ENCODE results near the gene GSG1L.
A peak's percentile ranks its signal among the peaks of the same experiment; 100 is the strongest.

GSG1L gene

DNA sequence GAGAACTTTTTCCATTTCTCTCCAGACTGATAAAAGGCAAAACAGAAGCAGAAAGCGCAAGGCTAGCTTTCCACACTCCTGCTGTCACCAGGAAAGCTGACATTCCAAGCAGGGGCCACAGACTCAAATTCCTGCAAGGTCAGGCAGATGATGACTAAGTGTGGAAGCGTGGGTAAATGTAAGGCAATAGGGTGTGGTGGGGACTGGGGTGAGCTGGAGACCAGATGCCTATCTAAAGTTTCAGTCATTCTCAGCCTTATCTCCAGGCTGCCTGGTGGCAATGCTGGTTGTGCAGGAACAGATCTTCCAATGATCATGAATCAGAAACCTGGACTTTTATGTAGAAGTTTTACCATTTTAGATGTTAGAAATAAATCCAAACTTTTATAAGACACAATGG, 224.1 kb downstream of the GSG1L start:
- H3K18ac ChIP-seq (ENCODE audit: low read length) = no peak overlapping the region
- no peak overlapping the region for H4K91ac ChIP-seq (ENCODE audit: low read depth, low read length, poor library complexity)
- no peak for DNase-seq (ENCODE audit: low spot score)
- no peak overlapping the region for H2BK15ac ChIP-seq (ENCODE audit: low read length)
- no peak overlapping the region for H3K27ac ChIP-seq (replicated peaks; ENCODE audit: low read length)
- no peaks in the 10 kb centered on the region for H3K36me3 ChIP-seq (replicated peaks in 1 of 2; ENCODE audit: control insufficient read depth in 2 of 2, insufficient read depth in 2 of 2, low read length in 2 of 2)
- H3K9ac ChIP-seq (ENCODE audit: low read depth, low read length, poor library complexity) = no peak overlapping the region
- WGBS, 2 donors (ENCODE audit: extremely low coverage in 2 of 2, insufficient read length in 2 of 2, insufficient replicate concordance in 1 of 2) = no CpG with 5 or more reads among the region's 2 CpGs
- peaks cover 0 to 2% (median 0%) of the 10 kb centered on the region in 3 experiments for H3K27me3 ChIP-seq (ENCODE audit: control insufficient read depth in 3 of 3, insufficient read depth in 3 of 3, low read depth in 1 of 3, low read length in 3 of 3)
- H2BK5ac ChIP-seq (ENCODE audit: low read length) = no peak overlapping the region
- no peak overlapping the region for H3K4me2 ChIP-seq (ENCODE audit: insufficient read depth, low read length, poor library complexity, severe bottlenecking)
- H3K4me1 ChIP-seq (ENCODE audit: control insufficient read depth in 2 of 2, insufficient read depth in 1 of 2, low read depth in 1 of 2, low read length in 2 of 2) = no peaks in the 10 kb centered on the region
- no peak overlapping the region for H2AFZ ChIP-seq (ENCODE audit: low read length)
- no peak overlapping the region for H2AK5ac ChIP-seq (ENCODE audit: low read depth, low read length)
- H3K9me3 ChIP-seq (replicated peaks in 1 of 2; ENCODE audit: control insufficient read depth in 2 of 2, insufficient read depth in 1 of 2, low read depth in 1 of 2, low read length in 2 of 2) = no peaks in the 10 kb centered on the region
- H3K79me1 ChIP-seq (ENCODE audit: low read depth, low read length) = no peaks in the 10 kb centered on the region
- H3K4ac ChIP-seq (ENCODE audit: low read length) = no peak overlapping the region
- H2BK12ac ChIP-seq (ENCODE audit: low read length) = no peak overlapping the region
- H3K14ac ChIP-seq (ENCODE audit: low read length) = no peak overlapping the region
- H3K4me3 ChIP-seq (ENCODE audit: low read length in 2 of 2) = no peak overlapping the region
- no peak overlapping the region for H2BK120ac ChIP-seq (ENCODE audit: low read depth, low read length)
- H4K8ac ChIP-seq (ENCODE audit: low read depth, low read length) = no peak overlapping the region
- H3K23ac ChIP-seq (ENCODE audit: low read depth, low read length, poor library complexity) = no peak overlapping the region

- WGBS, 2 donors (ENCODE audit: extremely low coverage in 2 of 2, insufficient read length in 2 of 2, insufficient replicate concordance in 1 of 2) = no CpG with 5 or more reads among the region's 3 CpGs
- no peaks in the 10 kb centered on the region for H3K9me3 ChIP-seq (replicated peaks in 1 of 2; ENCODE audit: control insufficient read depth in 2 of 2, insufficient read depth in 1 of 2, low read depth in 1 of 2, low read length in 2 of 2)
- no peak overlapping the region for H3K27ac ChIP-seq (replicated peaks; ENCODE audit: low read length)
- H2BK15ac ChIP-seq (ENCODE audit: low read length) = no peak overlapping the region
- no peak overlapping the region for H4K8ac ChIP-seq (ENCODE audit: low read depth, low read length)
- no peak overlapping the region for H2BK12ac ChIP-seq (ENCODE audit: low read length)
- no peak overlapping the region for H3K4me3 ChIP-seq (ENCODE audit: low read length in 2 of 2)
- no peaks in the 10 kb centered on the region for H3K4me1 ChIP-seq (ENCODE audit: control insufficient read depth in 2 of 2, insufficient read depth in 1 of 2, low read depth in 1 of 2, low read length in 2 of 2)
- H3K4ac ChIP-seq (ENCODE audit: low read length) = no peak overlapping the region
- peak overlapping the region; percentile 59 for H2AK5ac ChIP-seq (ENCODE audit: low read depth, low read length)
- H2AFZ ChIP-seq (ENCODE audit: low read length) = no peak overlapping the region
- H2BK5ac ChIP-seq (ENCODE audit: low read length) = no peak overlapping the region
- peak overlapping the region; percentile 60 for H3K14ac ChIP-seq (ENCODE audit: low read length)
- no peaks in the 10 kb centered on the region for H3K79me1 ChIP-seq (ENCODE audit: low read depth, low read length)
- peaks cover 0 to 2% (median 0%) of the 10 kb centered on the region in 3 experiments for H3K27me3 ChIP-seq (ENCODE audit: control insufficient read depth in 3 of 3, insufficient read depth in 3 of 3, low read depth in 1 of 3, low read length in 3 of 3)
- H3K4me2 ChIP-seq (ENCODE audit: insufficient read depth, low read length, poor library complexity, severe bottlenecking) = no peak overlapping the region
- no peaks in the 10 kb centered on the region for H3K36me3 ChIP-seq (replicated peaks in 1 of 2; ENCODE audit: control insufficient read depth in 2 of 2, insufficient read depth in 2 of 2, low read length in 2 of 2)
- H3K18ac ChIP-seq (ENCODE audit: low read length) = peak overlapping the region; percentile 35
- H4K91ac ChIP-seq (ENCODE audit: low read depth, low read length, poor library complexity) = no peak overlapping the region
- no peak for DNase-seq (ENCODE audit: low spot score)
- peak overlapping the region; percentile 31 for H3K23ac ChIP-seq (ENCODE audit: low read depth, low read length, poor library complexity)
- no peak overlapping the region for H2BK120ac ChIP-seq (ENCODE audit: low read depth, low read length)
- H3K9ac ChIP-seq (ENCODE audit: low read depth, low read length, poor library complexity) = no peak overlapping the region
Measured at GRCh38 chr16:27838536-27839175, 224.9 kb downstream of the GSG1L start.

DNA sequence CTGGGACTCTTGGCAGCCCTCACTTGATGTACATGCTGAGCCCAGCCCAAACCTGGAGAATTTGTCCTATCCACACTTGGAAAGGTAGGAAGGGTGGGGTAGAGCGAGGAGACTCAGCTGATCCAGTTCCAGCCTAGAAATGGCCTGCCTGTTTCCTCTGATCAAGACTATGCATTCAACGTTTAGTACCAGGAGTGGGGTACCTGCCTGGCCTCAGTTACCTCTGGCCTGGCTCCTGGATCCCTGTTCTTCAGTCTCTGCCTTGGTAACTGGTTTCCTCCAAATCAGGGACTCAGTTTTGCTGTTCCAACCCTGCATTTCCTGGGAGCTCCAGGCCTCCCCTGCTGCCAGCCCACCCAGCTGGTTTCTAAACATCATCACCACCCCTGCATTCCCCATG, 233.5 kb downstream of the GSG1L start:
- Histone ChIP-seq H4K91ac (ENCODE audit: low read depth, low read length, poor library complexity) (no peak overlapping the region), H3K4me2 (ENCODE audit: insufficient read depth, low read length, poor library complexity, severe bottlenecking) (no peak overlapping the region), H3K18ac (ENCODE audit: low read length) (no peak overlapping the region), H3K23ac (ENCODE audit: low read depth, low read length, poor library complexity) (no peak overlapping the region), H2BK5ac (ENCODE audit: low read length) (no peak overlapping the region), H3K36me3 (replicated peaks in 1 of 2; ENCODE audit: control insufficient read depth in 2 of 2, insufficient read depth in 2 of 2, low read length in 2 of 2) (no peaks in the 10 kb centered on the region), H2AK5ac (ENCODE audit: low read depth, low read length) (no peak overlapping the region), H3K4me1 (ENCODE audit: control insufficient read depth in 2 of 2, insufficient read depth in 1 of 2, low read depth in 1 of 2, low read length in 2 of 2) (no peaks in the 10 kb centered on the region), H3K4ac (ENCODE audit: low read length) (no peak overlapping the region), H2AFZ (ENCODE audit: low read length) (no peak overlapping the region), H3K9me3 (replicated peaks in 1 of 2; ENCODE audit: control insufficient read depth in 2 of 2, insufficient read depth in 1 of 2, low read depth in 1 of 2, low read length in 2 of 2) (peaks cover 0 to 18% of the 10 kb centered on the region in 2 donors), H4K8ac (ENCODE audit: low read depth, low read length) (no peak overlapping the region), H2BK15ac (ENCODE audit: low read length) (no peak overlapping the region), H3K14ac (ENCODE audit: low read length) (no peak overlapping the region), H3K79me1 (ENCODE audit: low read depth, low read length) (no peaks in the 10 kb centered on the region), H3K4me3 (ENCODE audit: low read length in 2 of 2) (peak overlapping the region in 1 of 2 donors; percentile 67), H3K9ac (ENCODE audit: low read depth, low read length, poor library complexity) (no peak overlapping the region), H2BK120ac (ENCODE audit: low read depth, low read length) (no peak overlapping the region), H3K27me3 (ENCODE audit: control insufficient read depth in 3 of 3, insufficient read depth in 3 of 3, low read depth in 1 of 3, low read length in 3 of 3) (no peaks in the 10 kb centered on the region), H3K27ac (replicated peaks; ENCODE audit: low read length) (no peak overlapping the region), H2BK12ac (ENCODE audit: low read length) (no peak overlapping the region)
- DNase-seq (ENCODE audit: low spot score) = no peak
- no CpG with 5 or more reads among the region's 2 CpGs for WGBS, 2 donors (ENCODE audit: extremely low coverage in 2 of 2, insufficient read length in 2 of 2, insufficient replicate concordance in 1 of 2)

GRCh38 chr16:27828671-27829070, 234.8 kb downstream of the GSG1L start:
- Histone ChIP-seq H3K9me3 (replicated peaks in 1 of 2; ENCODE audit: control insufficient read depth in 2 of 2, insufficient read depth in 1 of 2, low read depth in 1 of 2, low read length in 2 of 2) (peaks cover 0 to 18% of the 10 kb centered on the region in 2 donors), H4K91ac (ENCODE audit: low read depth, low read length, poor library complexity) (no peak overlapping the region), H3K18ac (ENCODE audit: low read length) (no peak overlapping the region), H4K8ac (ENCODE audit: low read depth, low read length) (no peak overlapping the region), H2AK5ac (ENCODE audit: low read depth, low read length) (no peak overlapping the region), H2BK120ac (ENCODE audit: low read depth, low read length) (no peak overlapping the region), H3K4ac (ENCODE audit: low read length) (no peak overlapping the region), H3K36me3 (replicated peaks in 1 of 2; ENCODE audit: control insufficient read depth in 2 of 2, insufficient read depth in 2 of 2, low read length in 2 of 2) (no peaks in the 10 kb centered on the region), H3K14ac (ENCODE audit: low read length) (no peak overlapping the region), H3K4me2 (ENCODE audit: insufficient read depth, low read length, poor library complexity, severe bottlenecking) (no peak overlapping the region), H2AFZ (ENCODE audit: low read length) (no peak overlapping the region), H3K27ac (replicated peaks; ENCODE audit: low read length) (no peak overlapping the region), H3K4me3 (ENCODE audit: low read length in 2 of 2) (no peak overlapping the region), H2BK12ac (ENCODE audit: low read length) (no peak overlapping the region), H2BK5ac (ENCODE audit: low read length) (no peak overlapping the region), H3K79me1 (ENCODE audit: low read depth, low read length) (no peaks in the 10 kb centered on the region), H3K23ac (ENCODE audit: low read depth, low read length, poor library complexity) (no peak overlapping the region), H3K27me3 (ENCODE audit: control insufficient read depth in 3 of 3, insufficient read depth in 3 of 3, low read depth in 1 of 3, low read length in 3 of 3) (peaks cover 0 to 5% (median 0%) of the 10 kb centered on the region in 3 experiments), H3K9ac (ENCODE audit: low read depth, low read length, poor library complexity) (no peak overlapping the region), H2BK15ac (ENCODE audit: low read length) (no peak overlapping the region), H3K4me1 (ENCODE audit: control insufficient read depth in 2 of 2, insufficient read depth in 1 of 2, low read depth in 1 of 2, low read length in 2 of 2) (no peaks in the 10 kb centered on the region)
- WGBS, 2 donors (ENCODE audit: extremely low coverage in 2 of 2, insufficient read length in 2 of 2, insufficient replicate concordance in 1 of 2) = no CpG with 5 or more reads among the region's 12 CpGs
- DNase-seq (ENCODE audit: low spot score) = no peak
